PC-9 (cell line): Measurements from ENCODE around the gene POMP. TPM values are rescaled to one million over a fixed set of nuclear protein-coding genes. Genes with fewer than 3 reads are reported as not detected.

Experiments
- BruUV-seq: library from RNA; stranded (reverse); fragments of 400-500 nt; replicated peaks from 2 replicates; lab custom pipeline; 2021; lab: Mats Ljungman, UMichigan
- CTCF ChIA-PET: fragments of 300-600 bp; sonication (Branson Sonifier 250); formaldehyde crosslinking; loops from one replicate; lab custom pipeline; 2022; ENCODE audit warnings: antibody characterized with exemption; lab: Charles Lee
- POLR2A ChIA-PET: fragments of 300-600 bp; sonication (Branson Sonifier 250); formaldehyde crosslinking; loops from one replicate; lab custom pipeline; 2022; ENCODE audit warnings: antibody characterized with exemption; ENCODE audit not compliant: unreplicated experiment; lab: Charles Lee
- DNase-seq, 2 experiments: peaks; one replicate each; pipeline versions ENCODE4 v3.0.0 to v3.0.0-alpha.2; 2015 to 2022; ENCODE audit warnings: mixed read lengths in 1 of 2
- H2AFZ ChIP-seq: fragments of 200-600 bp; sonication (generic); 2 replicates; pipeline ENCODE4 v1.8.1; 2017; ENCODE audit warnings: antibody characterized with exemption
- H3F3A ChIP-seq: fragments of 200-600 bp; sonication (generic); 2 replicates; pipeline ENCODE4 v1.8.1; 2017; ENCODE audit warnings: antibody characterized with exemption, mild to moderate bottlenecking, low read depth; ENCODE audit not compliant: insufficient read depth
- H3K27ac ChIP-seq: fragments of 200-600 bp; sonication (generic); 2 replicates; pipeline ENCODE4 v1.6.1; 2016; ENCODE audit warnings: mixed run types
- H3K27me3 ChIP-seq: fragments of 200-600 bp; sonication (generic); 2 replicates; pipeline ENCODE4 v1.6.1; 2016; ENCODE audit warnings: low read depth, mixed run types; ENCODE audit not compliant: insufficient read depth
- H3K36me3 ChIP-seq: fragments of 200-600 bp; sonication (generic); 2 replicates; pipeline ENCODE4 v1.6.1; 2016; ENCODE audit warnings: low read depth, mixed run types
- H3K4me1 ChIP-seq: fragments of 200-600 bp; sonication (generic); replicated peaks from 2 replicates; pipeline ENCODE4 v1.6.1; 2016; ENCODE audit warnings: mixed run types; ENCODE audit not compliant: insufficient read depth
- H3K4me2 ChIP-seq: fragments of 200-600 bp; sonication (generic); 2 replicates; pipeline ENCODE4 v1.6.1; 2017; ENCODE audit warnings: mixed run types
- H3K4me3 ChIP-seq: fragments of 200-600 bp; sonication (generic); 2 replicates; pipeline ENCODE4 v1.6.1; 2016; ENCODE audit warnings: mixed run types
- H3K79me2 ChIP-seq: fragments of 200-600 bp; sonication (generic); 2 replicates; pipeline ENCODE4 v1.6.1; 2017; ENCODE audit warnings: low read depth, mixed run types
- H3K9me2 ChIP-seq: fragments of 200-600 bp; sonication (generic); 2 replicates; pipeline ENCODE4 v1.8.1; 2017; ENCODE audit warnings: mild to moderate bottlenecking; ENCODE audit not compliant: insufficient read depth
- H3K9me3 ChIP-seq: fragments of 200-600 bp; sonication (generic); 2 replicates; pipeline ENCODE4 v1.8.1; 2016; ENCODE audit warnings: low read depth; ENCODE audit not compliant: insufficient read depth
- H4K20me1 ChIP-seq: fragments of 200-600 bp; sonication (generic); 2 replicates; pipeline ENCODE4 v1.8.1; 2017; ENCODE audit not compliant: insufficient read depth
- EZH2 ChIP-seq: fragments of 200-600 bp; sonication (generic); IDR thresholded peaks from 2 replicates; pipeline ENCODE4 v1.8.0; 2017; ENCODE audit warnings: antibody characterized with exemption, low read depth
- intact Hi-C: fragments of 100-400 bp; cut with micrococcal nuclease; formaldehyde crosslinking; loops from one replicate; pipeline ENCODE4 v1.10.0; 2022; ENCODE audit not compliant: unreplicated experiment
- total RNA-seq: library from RNA; stranded (reverse); gene quantifications from 2 replicates; pipeline ENCODE4 v1.2.3, GENCODE V29; 2021
- TF ChIP-seq, protein P1 (sequence below): fragments of 200-600 bp; sonication (generic); conservative IDR thresholded peaks from 2 replicates; pipeline ENCODE4 v1.6.1; 2017; ENCODE audit warnings: mixed run types, antibody characterized with exemption, mild to moderate bottlenecking, moderate library complexity

POMP gene
- total RNA-seq, 1 experiment from 2014 or later, result 63.7 TPM

- Histone ChIP-seq H3K27me3 (no peaks in the 10 kb centered on the region), H4K20me1 (no peaks in the 10 kb centered on the region; the same call in none of the 2 replicates), H3K27ac (no peak overlapping the region), H3K9me2 (no peaks in the 10 kb centered on the region), H3K9me3 (no peaks in the 10 kb centered on the region), H3K79me2 (peaks cover 37% of the 10 kb centered on the region), H3K4me3 (no peak overlapping the region), H3K4me1 (peaks cover 17% of the 10 kb centered on the region), H3K36me3 (0 out of 2 replicates have a peak, but pooled peaks cover 5% of the 10 kb centered on the region), H2AFZ (no peak overlapping the region), H3F3A (no peaks in the 10 kb centered on the region), H3K4me2 (no peak overlapping the region)
- no TSS peak for BruUV-seq
- intact Hi-C loops, result no loop called here
- DNase-seq, result no peak
- CTCF ChIA-PET, result no interaction called here
- TF ChIP-seq, protein P1, sequence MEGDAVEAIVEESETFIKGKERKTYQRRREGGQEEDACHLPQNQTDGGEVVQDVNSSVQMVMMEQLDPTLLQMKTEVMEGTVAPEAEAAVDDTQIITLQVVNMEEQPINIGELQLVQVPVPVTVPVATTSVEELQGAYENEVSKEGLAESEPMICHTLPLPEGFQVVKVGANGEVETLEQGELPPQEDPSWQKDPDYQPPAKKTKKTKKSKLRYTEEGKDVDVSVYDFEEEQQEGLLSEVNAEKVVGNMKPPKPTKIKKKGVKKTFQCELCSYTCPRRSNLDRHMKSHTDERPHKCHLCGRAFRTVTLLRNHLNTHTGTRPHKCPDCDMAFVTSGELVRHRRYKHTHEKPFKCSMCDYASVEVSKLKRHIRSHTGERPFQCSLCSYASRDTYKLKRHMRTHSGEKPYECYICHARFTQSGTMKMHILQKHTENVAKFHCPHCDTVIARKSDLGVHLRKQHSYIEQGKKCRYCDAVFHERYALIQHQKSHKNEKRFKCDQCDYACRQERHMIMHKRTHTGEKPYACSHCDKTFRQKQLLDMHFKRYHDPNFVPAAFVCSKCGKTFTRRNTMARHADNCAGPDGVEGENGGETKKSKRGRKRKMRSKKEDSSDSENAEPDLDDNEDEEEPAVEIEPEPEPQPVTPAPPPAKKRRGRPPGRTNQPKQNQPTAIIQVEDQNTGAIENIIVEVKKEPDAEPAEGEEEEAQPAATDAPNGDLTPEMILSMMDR, result no peak
- no peak for TF ChIP-seq EZH2
- POLR2A ChIA-PET, result no interaction called here
These were observed 3.4 kb upstream of the POMP start for GRCh38 chr13:28655561-28655960.

DNA sequence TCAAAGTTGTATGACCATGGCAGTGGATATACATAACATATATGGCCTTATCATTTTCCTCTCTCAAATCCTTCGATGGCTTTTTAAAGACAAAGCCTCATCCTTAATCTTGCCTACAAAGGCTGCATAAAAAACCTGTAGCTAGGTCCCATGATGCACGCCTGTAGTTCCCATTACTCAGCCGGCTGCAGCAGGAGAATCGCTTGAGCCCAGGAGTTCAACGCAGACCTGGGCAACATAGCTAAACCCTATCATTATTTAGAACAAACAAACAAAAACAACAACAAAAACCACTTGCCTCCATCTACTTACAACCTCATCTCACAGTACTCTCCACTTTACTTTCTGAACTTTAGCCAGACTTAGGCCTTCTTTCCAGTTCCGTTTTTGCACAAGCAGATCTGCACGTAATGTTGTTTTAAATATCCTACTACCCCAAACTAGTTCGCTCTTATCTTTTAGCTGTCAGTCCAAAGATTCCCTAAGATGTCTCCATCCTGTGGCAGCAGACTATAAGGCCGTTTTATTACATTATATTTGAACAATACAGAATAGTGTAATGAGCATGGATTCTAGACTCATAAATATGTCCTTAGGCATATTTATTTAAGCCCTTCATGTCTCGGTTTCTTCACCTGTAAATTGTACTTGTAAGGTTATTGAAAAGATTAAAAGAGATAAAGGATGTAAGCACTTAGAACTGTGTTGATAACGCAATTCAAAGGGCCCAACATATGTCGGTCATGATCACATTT, 969 bp upstream of the POMP start:
- peak overlapping the region; percentile 96 for H3K4me3 ChIP-seq
- H2AFZ ChIP-seq, result peak overlapping the region; percentile 88
- intact Hi-C loops, result no loop called here
- ChIA-PET CTCF (no interaction called here), POLR2A (interaction anchor here (0.5 to 0.6 kb wide), 2 partner anchors 30 to 96 kb away, joined by 4 to 6 read pairs; no protein-coding TSS in a partner anchor)
- peaks cover 29% of the 10 kb centered on the region for H3K36me3 ChIP-seq
- TF ChIP-seq EZH2, result no peak
- TF ChIP-seq, protein P1, result no peak
- H3K79me2 ChIP-seq, result peaks cover 59% of the 10 kb centered on the region
- no peaks in the 10 kb centered on the region for H3K9me2 ChIP-seq
- no peak for DNase-seq
- H3K27ac ChIP-seq, result peak overlapping the region; percentile 76
- H3K9me3 ChIP-seq, result no peaks in the 10 kb centered on the region
- TSS peak; percentile 66 for BruUV-seq
- H3K4me2 ChIP-seq, result peak overlapping the region; percentile 89
- peaks cover 22% of the 10 kb centered on the region for H3K4me1 ChIP-seq
- peaks cover 13% of the 10 kb centered on the region for H4K20me1 ChIP-seq
- no peaks in the 10 kb centered on the region for H3F3A ChIP-seq
- H3K27me3 ChIP-seq, result no peaks in the 10 kb centered on the region

DNA sequence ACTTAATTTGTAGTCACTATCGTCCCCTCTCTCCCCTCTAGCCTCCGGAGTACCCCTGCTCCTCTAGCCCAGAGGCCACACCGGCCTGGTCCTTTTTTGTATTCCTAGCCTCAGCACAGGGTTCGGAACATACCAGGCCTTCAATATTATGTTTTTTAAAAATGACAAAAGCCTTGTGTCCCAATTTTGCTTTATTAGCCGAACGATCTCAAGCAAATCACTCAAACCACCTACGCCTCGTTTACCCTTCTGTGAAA, 463 bp upstream of the POMP start:
- Histone ChIP-seq H3K27me3 (no peaks in the 10 kb centered on the region), H3K9me2 (no peaks in the 10 kb centered on the region), H3F3A (no peaks in the 10 kb centered on the region), H3K4me3 (peak overlapping the region; percentile 96), H3K36me3 (peaks cover 29% of the 10 kb centered on the region), H3K9me3 (no peaks in the 10 kb centered on the region), H3K27ac (peak overlapping the region; percentile 76), H4K20me1 (peaks cover 13% of the 10 kb centered on the region), H2AFZ (peak overlapping the region; percentile 88), H3K4me2 (peak overlapping the region; percentile 89), H3K4me1 (peaks cover 22% of the 10 kb centered on the region), H3K79me2 (peaks cover 60% of the 10 kb centered on the region)
- POLR2A ChIA-PET, result interaction anchor here (0.6 kb wide), 3 partner anchors 95 to 1464 kb away, joined by 3 to 4 read pairs (median 4); no protein-coding TSS in a partner anchor
- no TSS peak for BruUV-seq
- TF ChIP-seq, protein P1, result no peak
- CTCF ChIA-PET, result no interaction called here
- intact Hi-C loops, result no loop called here
- DNase-seq, result no peak
